Endodermal cell (in vitro differentiated cells): ENCODE measurements around the gene SH3D19. TPM values are rescaled to one million over a fixed set of nuclear protein-coding genes. Genes with fewer than 3 reads are reported as not detected.

ENCODE experiments used
- DNase-seq: peaks from one replicate; pipeline ENCODE4 v3.0.0-alpha.2; 2017
- H3K27ac ChIP-seq: 2 replicates; pipeline ENCODE4 v1.5.1; 2013; ENCODE audit warnings: mild to moderate bottlenecking, low read depth, low read length, moderate library complexity
- H3K27me3 ChIP-seq: 2 replicates; pipeline ENCODE4 v1.6.1; 2013; ENCODE audit warnings: mild to moderate bottlenecking, low read length, moderate library complexity; ENCODE audit not compliant: insufficient read depth, control insufficient read depth, poor library complexity, severe bottlenecking
- H3K36me3 ChIP-seq: 2 replicates; pipeline ENCODE4 v1.7.0; 2013; ENCODE audit warnings: mild to moderate bottlenecking, low read length, moderate library complexity; ENCODE audit not compliant: control insufficient read depth, insufficient read depth
- H3K4me1 ChIP-seq: one replicate; pipeline ENCODE4 v1.7.0; 2013; ENCODE audit warnings: low read length; ENCODE audit not compliant: control insufficient read depth, insufficient read depth
- H3K4me3 ChIP-seq: 2 replicates; pipeline ENCODE4 v1.5.1; 2013; ENCODE audit warnings: mild to moderate bottlenecking, low read length, moderate library complexity
- H3K9ac ChIP-seq: 2 replicates; pipeline ENCODE4 v1.6.1; 2013; ENCODE audit warnings: mild to moderate bottlenecking, low read length, moderate library complexity; ENCODE audit not compliant: poor library complexity, severe bottlenecking; ENCODE audit errors: extremely low read depth
- H3K9me3 ChIP-seq: 2 replicates; pipeline ENCODE4 v1.6.1; 2013; ENCODE audit warnings: mild to moderate bottlenecking, low read length, moderate library complexity; ENCODE audit not compliant: control insufficient read depth
- H3K27ac Mint-ChIP-seq: 2 replicates; pipeline ENCODE4 v1.8.0; 2020; ENCODE audit warnings: mixed read lengths
- H3K27me3 Mint-ChIP-seq: 2 replicates; pipeline ENCODE4 v1.8.0; 2021; ENCODE audit warnings: mild to moderate bottlenecking, mixed read lengths; ENCODE audit not compliant: insufficient read depth
- H3K36me3 Mint-ChIP-seq: 2 replicates; pipeline ENCODE4 v1.8.0; 2020; ENCODE audit warnings: low read depth, mixed read lengths
- H3K4me1 Mint-ChIP-seq: 2 replicates; pipeline ENCODE4 v1.8.0; 2020; ENCODE audit warnings: mixed read lengths
- H3K4me3 Mint-ChIP-seq: 2 replicates; pipeline ENCODE4 v1.8.0; 2020; ENCODE audit warnings: mild to moderate bottlenecking, moderate library complexity, mixed read lengths
- H3K9me3 Mint-ChIP-seq: 2 replicates; pipeline ENCODE4 v1.8.0; 2020; ENCODE audit warnings: mild to moderate bottlenecking, mixed read lengths
- WGBS, 2 experiments: methylation state at CpG; one replicate each; pipeline versions ENCODE4 v1.1.5 to v1.1.7; 2013; ENCODE audit warnings: missing lambda C conversion rate in 2 of 2, mixed read lengths in 1 of 2; ENCODE audit not compliant: insufficient coverage in 1 of 2, insufficient read length in 1 of 2; 5-methylcytosine and 5-hydroxymethylcytosine counted together
- total RNA-seq, 2 donors: library from RNA; stranded (reverse); fragmentation: NEBNext Ultra II Directional in 1 of 2; extraction: Animal tissue kit (Norgen Biotek cat#: 25700) in 1 of 2; gene quantifications; 2 replicates in 1 of 2; 3 replicates in 1 of 2; pipeline ENCODE4 v1.2.1, GENCODE V29; 2021
- TF ChIP-seq, protein P1 (sequence below): fragments of 200-600 bp; sonication (generic); conservative IDR thresholded peaks from 2 replicates; pipeline ENCODE4 v1.5.0; 2021; ENCODE audit warnings: antibody characterized with exemption, mild to moderate bottlenecking

The SH3D19 gene
- total RNA-seq, 2 donors from 2014 or later: 48.8 to 55.6 TPM

DNA sequence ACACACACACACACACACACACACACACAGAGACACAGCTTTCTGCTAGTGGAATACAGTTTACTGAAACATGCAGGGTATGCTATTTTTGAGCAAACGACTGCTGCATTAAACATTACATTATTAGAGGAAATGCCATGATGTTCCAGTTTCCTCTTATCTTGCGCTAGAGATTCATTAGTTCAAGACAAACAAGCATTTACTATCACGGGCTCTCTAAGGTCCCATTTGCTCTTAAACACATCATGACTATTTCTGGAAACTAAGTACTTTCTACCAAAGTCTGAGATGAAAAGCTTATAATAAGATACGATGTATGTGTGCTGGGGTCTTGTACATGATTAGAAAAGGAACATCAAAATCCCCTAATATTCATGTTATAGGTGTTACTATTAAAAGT lies 177.1 kb downstream of the SH3D19 start:
- no peak overlapping the region for H3K27ac ChIP-seq
- whole genome bisulfite sequencing, 2 experiments: 99 to 100% methylated on average over 2 to 3 of the region's 4 CpGs

DNA sequence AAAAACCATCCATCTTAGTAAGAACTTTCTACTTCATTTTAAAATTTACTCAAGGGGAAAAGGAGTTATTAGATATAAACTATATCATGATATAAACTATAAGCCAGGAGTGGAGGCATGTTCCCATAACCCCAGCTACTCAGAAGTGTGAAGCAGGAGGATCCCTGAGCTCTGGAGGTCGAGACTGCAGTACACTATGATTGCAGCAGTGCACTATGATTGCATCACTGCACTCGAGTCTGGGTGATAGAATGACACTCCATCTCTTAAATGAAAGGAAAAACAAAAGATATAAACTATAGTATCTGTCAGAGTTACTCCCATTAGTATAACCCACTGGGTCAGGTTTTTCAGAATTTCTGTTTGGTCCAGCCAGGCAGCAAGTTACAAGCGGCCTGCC lies 178.4 kb downstream of the SH3D19 start:
- Histone ChIP-seq H3K27me3 (no peaks in the 10 kb centered on the region), H3K9me3 (no peaks in the 10 kb centered on the region), H3K27ac (no peak overlapping the region), H3K36me3 (peaks cover 40% of the 10 kb centered on the region), H3K4me1 (no peaks in the 10 kb centered on the region), H3K4me3 (no peak overlapping the region), H3K9ac (no peak overlapping the region)
- H3K36me3 Mint-ChIP-seq: peaks cover 49% of the 10 kb centered on the region
- no peak overlapping the region for H3K4me3 Mint-ChIP-seq
- no peak for DNase-seq
- H3K9me3 Mint-ChIP-seq: no peaks in the 10 kb centered on the region
- 90 to 100% methylated on average over 2 to 3 of the region's 3 CpGs for WGBS, 2 experiments
- peaks cover under 1% of the 10 kb centered on the region for H3K4me1 Mint-ChIP-seq
- no peaks in the 10 kb centered on the region for H3K27me3 Mint-ChIP-seq
- H3K27ac Mint-ChIP-seq: no peak overlapping the region
- TF ChIP-seq, protein P1, sequence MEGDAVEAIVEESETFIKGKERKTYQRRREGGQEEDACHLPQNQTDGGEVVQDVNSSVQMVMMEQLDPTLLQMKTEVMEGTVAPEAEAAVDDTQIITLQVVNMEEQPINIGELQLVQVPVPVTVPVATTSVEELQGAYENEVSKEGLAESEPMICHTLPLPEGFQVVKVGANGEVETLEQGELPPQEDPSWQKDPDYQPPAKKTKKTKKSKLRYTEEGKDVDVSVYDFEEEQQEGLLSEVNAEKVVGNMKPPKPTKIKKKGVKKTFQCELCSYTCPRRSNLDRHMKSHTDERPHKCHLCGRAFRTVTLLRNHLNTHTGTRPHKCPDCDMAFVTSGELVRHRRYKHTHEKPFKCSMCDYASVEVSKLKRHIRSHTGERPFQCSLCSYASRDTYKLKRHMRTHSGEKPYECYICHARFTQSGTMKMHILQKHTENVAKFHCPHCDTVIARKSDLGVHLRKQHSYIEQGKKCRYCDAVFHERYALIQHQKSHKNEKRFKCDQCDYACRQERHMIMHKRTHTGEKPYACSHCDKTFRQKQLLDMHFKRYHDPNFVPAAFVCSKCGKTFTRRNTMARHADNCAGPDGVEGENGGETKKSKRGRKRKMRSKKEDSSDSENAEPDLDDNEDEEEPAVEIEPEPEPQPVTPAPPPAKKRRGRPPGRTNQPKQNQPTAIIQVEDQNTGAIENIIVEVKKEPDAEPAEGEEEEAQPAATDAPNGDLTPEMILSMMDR: no peak

More for the DNA sequence above, 177.1 kb downstream of the SH3D19 start:
- Mint-ChIP-seq H3K27me3 (no peaks in the 10 kb centered on the region), H3K27ac (no peak overlapping the region), H3K9me3 (no peaks in the 10 kb centered on the region), H3K36me3 (peaks cover 42% of the 10 kb centered on the region), H3K4me1 (peaks cover 4% of the 10 kb centered on the region), H3K4me3 (no peak overlapping the region)
- no peak for DNase-seq
- TF ChIP-seq, protein P1: no peak
- H3K36me3 ChIP-seq: peaks cover 28% of the 10 kb centered on the region
- H3K9me3 ChIP-seq: no peaks in the 10 kb centered on the region
- no peaks in the 10 kb centered on the region for H3K4me1 ChIP-seq
- H3K27me3 ChIP-seq: no peaks in the 10 kb centered on the region
- H3K4me3 ChIP-seq: no peak overlapping the region
- no peak overlapping the region for H3K9ac ChIP-seq

DNA sequence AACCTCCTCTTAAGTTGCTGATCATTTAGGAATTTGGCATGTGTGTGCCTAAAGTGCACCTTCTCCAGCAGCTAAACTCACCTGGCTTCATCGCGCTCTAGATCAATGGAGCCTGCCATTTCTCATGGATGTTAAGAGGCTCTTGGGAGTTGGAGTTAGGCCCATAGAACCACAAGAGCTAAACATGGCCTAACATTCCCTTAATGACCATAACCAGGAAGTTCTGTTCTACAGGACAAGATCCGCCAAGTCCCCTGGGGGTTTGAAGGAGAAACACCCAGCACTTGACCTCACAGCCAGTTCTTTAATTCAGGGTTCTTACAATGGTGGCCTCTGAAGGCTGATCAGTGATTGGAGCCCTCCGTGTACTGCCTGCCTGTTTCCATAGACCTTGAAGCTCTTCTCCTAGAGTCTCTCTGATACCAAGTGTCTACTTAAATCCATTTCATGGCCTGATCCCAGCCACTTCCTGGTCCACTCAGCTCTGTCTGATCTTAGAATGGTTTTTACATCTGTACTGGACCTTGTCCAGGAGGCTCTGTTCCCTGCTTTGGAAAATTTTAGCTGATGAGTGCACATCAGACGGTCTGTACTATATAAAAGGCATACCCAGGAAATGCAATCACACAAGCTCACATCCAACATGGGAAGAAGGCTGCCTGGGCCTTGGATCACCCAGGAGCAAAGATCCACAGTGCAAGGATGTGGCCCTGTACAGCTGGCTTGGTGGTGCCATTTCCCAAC lies 180.9 kb downstream of the SH3D19 start:
- H3K9ac ChIP-seq: no peak overlapping the region
- H3K27ac Mint-ChIP-seq: no peak overlapping the region
- no peak for DNase-seq
- H3K27me3 ChIP-seq: no peaks in the 10 kb centered on the region
- no peak overlapping the region for H3K4me3 Mint-ChIP-seq
- H3K9me3 Mint-ChIP-seq: no peaks in the 10 kb centered on the region
- no peak overlapping the region for H3K4me3 ChIP-seq
- H3K27me3 Mint-ChIP-seq: no peaks in the 10 kb centered on the region
- no peak overlapping the region for H3K27ac ChIP-seq
- no peaks in the 10 kb centered on the region for H3K4me1 Mint-ChIP-seq
- TF ChIP-seq, protein P1: no peak
- peaks cover 58% of the 10 kb centered on the region for H3K36me3 ChIP-seq
- no peaks in the 10 kb centered on the region for H3K4me1 ChIP-seq
- WGBS, 2 experiments: 97% methylated on average over 4 to 5 of the region's 5 CpGs
- no peaks in the 10 kb centered on the region for H3K9me3 ChIP-seq
- H3K36me3 Mint-ChIP-seq: peaks cover 57% of the 10 kb centered on the region
